NCI-H226 (cell line): ENCODE measurements around the gene TROAP.
"Not testable (repeated sequence)": the region's sequence is repeated elsewhere in the genome, so short reads cannot be mapped to it uniquely, and the experiment has no call there.

Source experiments
- DNase-seq: peaks from one replicate; pipeline ENCODE4 v3.0.0-alpha.2; 2015

TROAP gene

DNA sequence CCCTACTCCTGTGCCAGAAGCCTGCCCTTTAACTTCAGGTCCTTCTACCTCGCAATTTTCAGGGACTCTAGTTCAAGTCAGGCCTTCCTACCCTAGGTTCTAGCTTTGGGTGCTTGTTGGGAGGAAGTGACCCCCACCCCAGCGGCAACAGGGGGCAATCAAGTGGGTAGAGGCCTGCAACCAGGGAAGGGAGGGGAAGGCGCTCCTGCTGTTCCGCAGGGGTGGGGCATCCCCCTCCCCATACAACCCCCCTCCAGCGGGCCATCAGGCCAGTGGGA, 28.3 kb upstream of the TROAP start:
- DNase-seq, result no peak

DNA sequence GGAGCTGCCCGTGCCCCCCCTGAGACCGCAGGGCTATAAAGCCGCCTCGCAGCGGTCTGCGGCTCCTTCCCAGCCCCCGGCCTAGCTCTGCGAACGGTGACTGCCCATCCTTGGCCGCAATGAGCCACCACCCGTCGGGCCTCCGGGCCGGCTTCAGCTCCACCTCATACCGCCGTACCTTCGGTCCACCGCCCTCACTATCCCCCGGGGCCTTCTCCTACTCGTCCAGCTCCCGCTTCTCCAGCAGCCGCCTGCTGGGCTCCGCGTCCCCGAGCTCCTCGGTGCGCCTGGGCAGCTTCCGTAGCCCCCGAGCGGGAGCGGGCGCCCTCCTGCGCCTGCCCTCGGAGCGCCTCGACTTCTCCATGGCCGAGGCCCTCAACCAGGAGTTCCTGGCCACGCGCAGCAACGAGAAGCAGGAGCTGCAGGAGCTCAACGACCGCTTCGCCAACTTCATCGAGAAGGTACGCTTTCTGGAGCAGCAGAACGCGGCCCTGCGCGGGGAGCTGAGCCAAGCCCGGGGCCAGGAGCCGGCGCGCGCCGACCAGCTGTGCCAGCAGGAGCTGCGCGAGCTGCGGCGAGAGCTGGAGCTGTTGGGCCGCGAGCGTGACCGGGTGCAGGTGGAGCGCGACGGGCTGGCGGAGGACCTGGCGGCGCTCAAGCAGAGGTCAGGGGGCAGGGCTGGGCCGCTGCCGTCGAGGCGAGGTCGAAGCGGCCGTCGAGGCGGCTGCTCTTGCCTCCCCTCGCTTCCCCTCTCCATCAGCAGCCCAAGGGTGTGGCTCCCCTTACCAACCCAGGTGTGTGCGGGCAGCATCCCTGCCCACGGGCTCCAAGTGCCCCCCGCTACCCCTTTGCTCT, 27.7 kb upstream of the TROAP start, which contains the start of gene PRPH:
Gene PRPH, plus strand, starts transcription at position 66 of the 855 bp plus-strand sequence. Its CDS starts 54 bp downstream, at position 120.
- DNase-seq, result no peak

DNA sequence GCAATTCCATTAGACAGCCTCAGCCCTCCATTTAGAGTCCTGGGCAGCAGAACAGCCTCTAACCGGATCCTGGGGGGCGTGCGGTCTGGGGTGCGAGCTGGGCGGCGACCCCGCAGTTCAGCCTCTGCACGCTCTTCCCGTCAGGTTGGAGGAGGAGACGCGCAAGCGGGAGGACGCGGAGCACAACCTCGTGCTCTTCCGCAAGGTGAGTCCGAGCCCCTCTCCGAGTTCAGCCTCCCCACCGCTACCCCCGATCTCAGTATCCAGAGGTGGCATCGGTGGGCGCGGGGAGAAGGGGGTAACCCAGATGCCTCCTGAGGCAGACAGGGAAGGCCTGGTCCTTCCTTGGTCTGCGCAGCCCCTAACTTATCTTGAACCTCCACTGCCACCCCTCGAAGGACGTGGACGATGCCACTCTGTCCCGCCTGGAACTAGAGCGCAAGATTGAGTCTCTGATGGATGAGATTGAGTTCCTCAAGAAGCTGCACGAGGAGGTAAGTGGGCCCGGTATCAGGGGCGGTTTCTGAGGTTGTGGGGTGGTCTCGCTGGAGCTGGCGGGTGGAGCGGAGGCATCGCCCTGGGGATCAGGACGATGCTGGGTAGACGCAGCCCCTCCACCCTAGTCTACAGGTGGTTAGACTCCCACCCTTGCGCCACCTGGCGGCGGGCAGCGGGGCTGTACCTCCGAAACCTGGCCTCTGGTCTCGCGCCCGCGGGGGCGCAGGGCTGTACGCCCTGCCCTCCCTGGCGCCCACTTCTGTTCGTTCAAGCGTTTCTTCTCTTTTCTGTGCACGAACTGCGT, 26.8 kb upstream of the TROAP start:
- DNase-seq, result no peak

DNA sequence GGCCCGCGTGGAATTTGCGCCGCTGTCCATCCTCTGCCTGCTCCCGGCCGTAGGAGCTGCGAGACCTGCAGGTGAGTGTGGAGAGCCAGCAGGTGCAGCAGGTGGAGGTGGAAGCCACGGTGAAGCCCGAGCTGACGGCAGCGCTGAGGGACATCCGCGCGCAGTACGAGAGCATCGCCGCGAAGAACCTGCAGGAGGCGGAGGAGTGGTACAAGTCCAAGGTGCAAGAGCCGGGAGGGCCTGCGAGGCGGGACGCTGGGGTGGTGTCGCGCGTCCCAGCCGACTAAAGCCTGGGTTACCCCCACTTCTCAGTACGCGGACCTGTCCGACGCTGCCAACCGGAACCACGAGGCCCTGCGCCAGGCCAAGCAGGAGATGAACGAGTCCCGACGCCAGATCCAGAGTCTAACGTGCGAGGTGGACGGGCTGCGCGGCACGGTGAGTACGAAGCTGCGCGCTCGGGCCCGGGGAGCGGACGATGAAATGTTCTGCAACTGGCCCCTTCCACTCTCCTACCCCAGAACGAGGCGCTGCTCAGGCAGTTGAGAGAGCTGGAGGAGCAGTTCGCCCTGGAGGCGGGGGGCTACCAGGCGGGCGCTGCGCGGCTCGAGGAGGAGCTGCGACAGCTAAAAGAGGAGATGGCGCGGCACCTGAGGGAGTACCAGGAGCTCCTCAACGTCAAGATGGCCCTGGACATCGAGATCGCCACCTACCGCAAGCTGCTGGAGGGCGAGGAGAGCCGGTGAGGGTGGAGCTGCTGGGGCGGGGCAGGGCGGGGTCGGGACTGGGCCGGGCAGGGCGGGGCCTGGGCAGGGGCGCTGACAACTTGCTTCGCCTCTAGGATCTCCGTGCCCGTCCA, 26.0 kb upstream of the TROAP start:
- no peak for DNase-seq

DNA sequence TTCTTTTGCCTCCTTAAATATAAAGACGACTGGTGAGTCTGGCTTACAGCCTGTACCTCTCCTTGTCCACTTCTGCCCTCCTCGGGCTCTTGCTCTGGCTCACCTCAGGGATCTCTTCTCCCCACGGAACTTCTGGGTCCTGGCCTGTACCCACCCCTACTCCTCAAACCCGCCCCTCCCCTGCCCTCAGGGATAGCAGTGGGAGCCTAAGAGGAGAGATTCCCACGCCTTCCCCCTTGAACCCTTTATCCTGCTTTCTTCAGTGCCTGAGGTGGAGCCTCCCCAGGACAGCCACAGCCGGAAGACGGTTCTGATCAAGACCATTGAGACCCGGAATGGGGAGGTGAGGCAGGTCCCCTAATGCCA, 25.4 kb upstream of the TROAP start:
- no peak for DNase-seq

DNA sequence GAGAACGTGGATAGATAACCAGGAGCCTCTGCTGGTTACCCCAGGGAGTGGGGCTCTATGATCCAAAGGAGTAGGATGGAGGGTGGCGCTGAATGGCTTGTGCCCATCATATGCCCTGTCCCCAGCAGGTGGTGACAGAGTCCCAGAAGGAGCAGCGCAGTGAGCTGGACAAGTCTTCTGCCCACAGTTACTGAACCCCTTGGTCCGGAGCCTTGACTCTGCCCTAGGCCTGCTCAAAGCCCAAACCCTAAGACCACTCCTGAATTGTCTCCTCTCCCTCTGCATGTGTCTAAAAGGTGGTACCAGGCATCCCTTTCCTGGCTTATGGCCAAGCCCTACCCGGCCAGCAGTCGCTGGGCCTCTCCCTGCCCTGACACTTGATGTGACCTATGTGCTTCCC, 24.9 kb upstream of the TROAP start:
- no peak for DNase-seq

DNA sequence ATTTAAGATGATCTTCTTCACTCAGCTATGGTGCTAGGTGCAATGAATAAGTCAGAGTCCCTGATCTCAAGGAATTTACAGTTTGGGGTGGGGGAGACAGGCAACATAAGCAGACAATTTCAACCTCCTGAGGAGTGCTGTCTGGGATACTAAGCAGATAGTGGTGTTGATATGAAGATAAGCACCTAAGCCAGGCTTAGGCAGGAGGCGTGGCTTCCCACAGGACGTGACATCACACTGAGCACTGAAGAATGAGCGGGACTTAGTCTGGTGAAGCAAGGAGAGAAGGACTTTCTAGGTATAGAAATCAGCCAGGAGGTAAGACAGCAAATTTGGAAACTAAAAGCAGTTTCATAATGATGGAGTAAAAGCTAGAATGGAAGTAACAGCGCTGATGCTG, 21.3 kb upstream of the TROAP start:
- no peak for DNase-seq

DNA sequence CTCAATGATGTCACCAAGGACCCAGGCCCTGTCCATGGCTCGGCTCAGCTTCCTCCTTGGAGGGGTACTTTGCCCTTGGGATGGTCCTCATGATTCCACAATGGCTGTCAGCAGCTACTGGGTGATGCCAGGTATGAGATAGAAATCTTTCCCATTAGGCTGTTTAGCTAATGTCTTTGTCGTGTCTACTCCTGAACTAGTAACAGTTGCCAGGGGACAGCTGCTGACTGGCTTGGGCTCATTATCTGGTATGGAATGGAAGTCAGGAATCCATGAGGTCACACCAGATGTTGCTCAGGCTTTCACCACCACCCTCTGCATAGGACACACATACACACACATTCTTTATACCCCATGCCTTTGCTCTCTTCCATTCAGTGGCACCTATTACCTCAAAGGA, 18.9 kb upstream of the TROAP start:
- DNase-seq, result peak; percentile 38

DNA sequence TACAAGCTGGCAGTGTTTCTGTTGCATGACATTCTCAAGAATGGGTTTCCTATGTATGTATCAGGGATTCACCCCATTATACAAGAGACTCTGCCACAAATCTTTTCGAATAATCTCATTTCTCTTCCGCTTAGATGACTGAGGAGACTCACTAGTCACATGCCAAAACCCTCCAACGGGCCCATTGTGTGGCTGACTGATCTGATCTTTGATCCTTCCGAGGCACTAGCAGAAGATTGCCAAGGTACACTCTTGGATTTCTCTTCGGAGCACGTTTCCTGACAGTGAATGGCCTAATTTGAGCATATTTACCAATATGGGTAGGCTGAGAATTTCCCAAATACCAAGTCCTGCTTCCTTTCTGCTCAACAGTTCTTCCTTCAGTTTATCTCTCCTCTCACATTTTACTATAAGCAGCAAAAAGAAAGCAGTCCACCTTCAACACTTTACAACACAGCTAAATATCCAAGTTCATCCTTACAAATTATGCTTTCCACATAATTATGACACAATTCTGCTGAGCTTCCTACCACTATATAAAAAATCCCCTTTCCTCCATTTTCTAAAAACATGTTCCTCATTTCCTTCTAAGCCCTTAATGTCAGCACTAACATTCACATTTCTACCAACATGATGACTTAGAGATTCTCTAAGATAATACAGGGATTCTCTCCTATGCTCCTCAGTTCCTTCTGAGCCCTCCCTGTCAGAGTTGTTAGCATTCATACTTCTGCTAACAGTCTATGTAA, 17.1 kb upstream of the TROAP start:
- DNase-seq, result no peak

DNA sequence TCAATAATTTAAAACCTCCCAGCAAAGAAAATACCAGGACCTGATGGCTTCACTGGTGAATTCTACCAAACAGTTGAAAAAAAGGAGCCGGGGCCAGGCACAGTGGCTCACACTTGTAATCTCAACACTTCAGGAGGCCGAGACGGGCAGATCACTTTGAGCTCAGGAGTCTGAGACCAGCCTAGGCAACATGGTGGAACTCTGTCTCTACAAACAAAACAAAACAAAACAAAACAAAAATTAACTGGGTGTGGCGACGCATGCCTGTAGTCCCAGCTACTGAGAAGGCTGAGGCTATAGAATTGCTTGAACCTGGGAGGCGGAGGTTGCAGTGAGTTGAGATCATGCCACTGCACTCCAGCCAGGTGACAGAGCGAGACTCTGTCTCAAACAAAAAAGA, 13.7 kb upstream of the TROAP start:
- DNase-seq, result no peak

DNA sequence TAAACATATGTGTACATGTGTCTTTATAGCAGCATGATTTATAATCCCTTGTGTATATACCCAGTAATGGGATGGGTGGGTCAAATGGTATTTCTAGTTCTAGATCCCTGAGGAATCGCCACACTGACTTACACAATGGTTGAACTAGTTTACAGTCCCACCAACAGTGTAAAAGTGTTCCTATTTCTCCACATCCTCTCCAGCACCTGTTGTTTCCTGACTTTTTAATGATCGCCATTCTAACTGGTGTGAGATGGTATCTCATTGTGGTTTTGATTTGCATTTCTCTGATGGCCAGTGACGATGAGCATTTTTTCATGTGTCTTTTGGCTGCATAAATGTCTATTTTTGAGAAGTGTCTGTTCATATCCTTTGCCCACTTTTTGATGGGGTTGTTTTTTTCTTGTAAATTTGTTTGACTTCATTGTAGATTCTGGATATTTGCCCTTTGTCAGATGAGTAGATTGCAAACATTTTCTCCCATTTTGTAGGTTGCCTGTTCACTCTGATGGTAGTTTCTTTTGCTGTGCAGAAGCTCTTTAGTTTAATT, 12.5 kb upstream of the TROAP start:
- not testable (repeated sequence) for DNase-seq

DNA sequence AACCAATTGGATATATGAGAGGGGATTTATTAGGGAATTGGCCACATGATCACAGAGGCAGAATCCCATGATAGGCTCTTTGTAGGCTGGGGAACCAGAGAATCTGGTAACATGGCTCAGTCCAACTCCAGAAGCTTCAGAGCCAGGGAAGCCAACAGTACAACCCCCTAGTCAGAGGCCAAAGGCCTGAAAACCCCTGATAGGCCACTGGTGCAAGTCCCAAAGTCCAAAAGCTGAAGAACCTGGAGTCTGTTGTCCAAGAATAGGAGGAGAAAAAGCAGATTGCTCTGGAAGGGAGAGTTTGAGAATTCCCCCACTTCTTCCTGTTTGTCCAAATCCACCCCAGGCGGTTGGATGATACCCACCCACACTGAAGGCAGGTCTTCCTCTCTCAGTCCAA, 8.2 kb upstream of the TROAP start:
- DNase-seq, result no peak

DNA sequence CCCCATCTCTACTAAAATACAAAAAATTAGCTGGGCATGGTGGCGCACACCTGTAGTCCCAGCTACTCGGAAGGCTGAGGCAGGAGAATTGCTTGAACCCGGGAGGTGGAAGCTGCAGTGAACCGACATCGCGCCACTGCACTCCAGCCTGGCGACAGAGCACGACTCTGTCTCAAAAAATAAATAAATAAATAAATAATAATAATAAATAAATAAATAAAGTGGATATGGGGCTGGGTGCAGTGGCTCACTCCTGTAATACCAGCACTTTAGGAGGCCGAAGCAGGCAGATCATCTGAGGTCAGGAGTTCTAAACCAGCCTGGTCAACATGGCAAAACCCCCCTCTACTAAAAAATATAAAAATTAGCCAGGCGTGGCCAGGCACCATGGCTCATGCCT, 5.9 kb upstream of the TROAP start:
- not testable (repeated sequence) for DNase-seq

DNA sequence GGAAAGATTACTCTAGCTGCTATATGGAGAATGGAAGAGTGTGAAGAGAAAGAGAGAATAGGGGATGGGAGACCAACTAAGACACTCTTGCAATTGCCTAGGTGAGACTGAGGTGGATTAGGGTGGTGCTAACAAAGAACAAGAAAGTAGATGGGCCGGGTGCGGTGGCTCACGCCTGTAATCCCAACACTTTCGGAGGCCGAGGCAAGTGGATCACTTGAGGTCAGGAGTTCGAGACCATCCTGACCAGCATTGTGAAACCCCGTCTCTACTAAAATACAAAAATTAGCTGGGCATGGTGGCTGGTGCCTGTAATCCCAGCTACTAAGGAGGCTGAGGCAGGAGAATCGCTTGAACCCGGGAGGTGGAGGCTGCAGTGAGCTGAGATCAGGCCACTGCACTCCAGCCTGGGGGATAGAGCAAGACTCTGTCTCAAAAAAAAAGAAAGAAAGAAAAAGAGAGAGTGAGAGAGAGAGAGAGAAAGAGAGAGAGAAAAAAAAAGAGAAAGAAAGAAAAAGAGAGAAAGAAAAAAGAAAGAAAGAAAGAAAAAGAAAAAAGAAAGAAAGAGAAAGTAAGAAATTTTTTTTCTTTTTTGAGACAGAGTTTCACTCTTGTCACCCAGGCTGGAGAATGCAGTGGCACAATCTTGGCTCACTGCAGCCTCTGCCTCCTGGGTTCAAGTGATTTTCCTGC, 2.5 kb upstream of the TROAP start:
- DNase-seq, result not testable (repeated sequence)

DNA sequence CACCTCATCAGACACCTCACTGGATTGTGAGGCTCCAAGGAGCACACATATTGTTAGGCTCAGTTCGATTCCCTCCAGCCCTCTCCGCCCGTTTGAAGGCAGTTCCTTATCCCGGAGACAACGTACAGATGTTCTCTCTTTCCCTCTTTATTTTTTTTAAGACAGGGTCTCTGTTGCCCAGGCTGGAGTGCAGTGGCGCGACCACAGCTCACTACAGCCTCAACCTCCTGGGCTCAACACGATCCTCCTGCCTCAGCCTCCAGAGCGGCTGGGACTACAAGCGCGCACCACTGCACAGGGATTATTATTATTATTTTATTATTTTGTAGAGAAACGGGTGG, 718 bp upstream of the TROAP start:
- no peak for DNase-seq

DNA sequence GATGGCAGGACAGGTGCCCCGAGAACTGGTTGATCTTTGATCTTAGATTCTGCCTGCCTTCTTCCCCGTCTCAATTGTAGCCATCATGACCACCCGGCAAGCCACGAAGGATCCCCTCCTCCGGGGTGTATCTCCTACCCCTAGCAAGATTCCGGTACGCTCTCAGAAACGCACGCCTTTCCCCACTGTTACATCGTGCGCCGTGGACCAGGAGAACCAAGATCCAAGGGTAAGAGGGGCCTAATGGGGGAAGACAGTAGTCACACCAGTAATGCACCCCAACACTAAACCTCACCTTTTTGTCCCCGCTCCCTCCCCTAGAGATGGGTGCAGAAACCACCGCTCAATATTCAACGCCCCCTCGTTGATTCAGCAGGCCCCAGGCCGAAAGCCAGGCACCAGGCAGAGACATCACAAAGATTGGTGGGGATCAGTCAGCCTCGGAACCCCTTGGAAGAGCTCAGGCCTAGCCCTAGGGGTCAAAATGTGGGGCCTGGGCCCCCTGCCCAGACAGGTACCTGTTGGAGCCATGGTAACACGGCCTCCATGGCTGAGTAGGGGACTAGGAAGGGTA, 556 bp downstream of the TROAP start:
- no peak for DNase-seq

DNA sequence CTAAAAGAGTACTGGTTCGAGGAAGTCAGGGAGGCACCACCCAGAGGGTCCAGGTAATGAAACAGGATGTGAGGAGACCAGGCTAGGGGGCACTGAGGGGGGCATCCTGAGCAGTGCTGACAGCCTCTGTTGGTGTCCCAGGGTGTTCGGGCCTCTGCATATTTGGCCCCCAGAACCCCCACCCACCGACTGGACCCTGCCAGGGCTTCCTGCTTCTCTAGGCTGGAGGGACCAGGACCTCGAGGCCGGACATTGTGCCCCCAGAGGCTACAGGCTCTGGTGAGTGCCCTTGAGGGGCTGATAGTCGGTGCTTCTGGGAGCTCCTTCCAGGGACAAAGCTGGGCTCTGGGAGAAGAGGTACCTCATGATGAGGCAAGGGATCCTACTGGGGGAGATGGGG, 2.6 kb downstream of the TROAP start:
- no peak for DNase-seq

DNA sequence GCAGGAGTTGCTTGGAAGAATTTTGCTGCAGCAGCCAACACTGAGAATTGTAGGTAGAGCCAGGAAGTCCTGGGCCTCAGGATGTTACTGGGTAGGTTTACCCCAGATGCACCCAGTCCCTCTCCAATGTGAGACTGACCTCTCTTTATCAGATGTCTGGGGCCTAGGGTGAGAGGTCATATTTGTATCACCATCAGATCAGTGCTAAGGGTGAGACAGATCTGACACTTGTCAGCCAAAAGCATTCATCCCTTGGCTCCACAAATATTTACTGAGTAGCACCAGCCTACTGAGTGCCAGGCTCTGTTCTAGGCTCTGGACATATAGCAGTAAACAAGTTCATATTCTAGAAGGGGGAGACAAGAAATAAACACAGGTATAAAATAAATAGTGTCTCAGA, 4.3 kb downstream of the TROAP start:
- DNase-seq, result no peak

DNA sequence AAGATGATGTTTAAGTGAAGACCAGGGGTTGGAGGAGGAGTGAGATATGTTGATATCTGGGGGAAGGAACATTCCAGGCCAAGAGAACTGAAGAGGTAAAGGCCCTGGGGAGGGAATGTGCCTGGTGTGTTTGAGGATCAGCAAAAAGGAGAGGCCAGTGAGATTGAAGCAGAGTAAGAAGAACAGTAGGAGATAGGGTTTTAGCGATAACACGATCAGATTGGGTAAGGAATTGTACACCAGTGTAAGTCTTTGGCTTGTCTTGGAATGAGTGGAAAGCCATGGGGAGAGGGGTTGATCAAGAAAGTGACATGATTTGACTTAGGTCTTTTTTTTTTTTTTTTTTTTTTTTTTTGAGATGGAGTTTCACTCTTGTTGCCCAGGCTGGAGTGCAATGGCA, 4.8 kb downstream of the TROAP start:
- DNase-seq, result no peak

DNA sequence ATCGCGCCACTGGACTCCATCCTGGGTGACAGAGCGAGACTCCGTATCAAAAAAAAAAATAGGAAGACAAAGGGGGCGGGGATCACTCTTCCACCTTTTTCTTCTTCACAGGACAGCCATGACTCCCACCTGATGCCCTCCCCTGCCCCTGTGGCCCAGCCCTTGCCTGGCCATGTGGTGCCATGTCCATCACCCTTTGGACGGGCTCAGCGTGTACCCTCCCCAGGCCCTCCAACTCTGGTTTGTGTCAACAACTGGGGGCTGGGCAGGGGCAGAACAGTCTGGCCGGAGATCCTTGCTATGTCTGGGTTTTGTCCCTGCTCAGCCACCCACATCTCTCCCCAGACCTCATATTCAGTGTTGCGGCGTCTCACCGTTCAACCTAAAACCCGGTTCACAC, 5.8 kb downstream of the TROAP start:
- DNase-seq, result no peak

DNA sequence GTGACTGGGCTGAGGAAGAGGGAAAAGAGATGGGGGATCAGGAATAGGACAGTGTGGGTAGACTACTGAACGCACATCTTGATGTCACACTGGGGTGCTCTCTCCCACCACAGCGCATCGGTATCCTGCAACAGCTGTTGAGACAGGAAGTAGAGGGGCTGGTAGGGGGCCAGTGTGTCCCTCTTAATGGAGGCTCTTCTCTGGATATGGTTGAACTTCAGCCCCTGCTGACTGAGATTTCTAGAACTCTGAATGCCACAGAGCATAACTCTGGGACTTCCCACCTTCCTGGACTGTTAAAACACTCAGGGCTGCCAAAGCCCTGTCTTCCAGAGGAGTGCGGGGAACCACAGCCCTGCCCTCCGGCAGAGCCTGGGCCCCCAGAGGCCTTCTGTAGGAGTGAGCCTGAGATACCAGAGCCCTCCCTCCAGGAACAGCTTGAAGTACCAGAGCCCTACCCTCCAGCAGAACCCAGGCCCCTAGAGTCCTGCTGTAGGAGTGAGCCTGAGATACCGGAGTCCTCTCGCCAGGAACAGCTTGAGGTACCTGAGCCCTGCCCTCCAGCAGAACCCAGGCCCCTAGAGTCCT, 7.1 kb downstream of the TROAP start:
- DNase-seq, result no peak
